Lower lobe of right lung (tissue), 2 donors: ENCODE results near the gene BSN. TPM values are rescaled to one million over a fixed set of nuclear protein-coding genes. Genes with fewer than 3 reads are reported as not detected.

Experiments
- ATAC-seq, 2 donors: fragments of 200-7000 bp; cut with Tn5 transposase; one replicate each; pipeline ENCODE4 v1.9.1; 2020 to 2022; ENCODE audit warnings: mild to moderate bottlenecking in 2 of 2, moderate library complexity in 2 of 2
- DNase-seq: peaks from one replicate; pipeline ENCODE4 v3.0.0-alpha.2; 2020
- H3K27ac ChIP-seq: fragments of 200-600 bp; one replicate; pipeline ENCODE4 v1.8.0; 2022
- H3K27me3 ChIP-seq: fragments of 200-600 bp; one replicate; pipeline ENCODE4 v1.8.0; 2022; ENCODE audit warnings: low read depth
- H3K36me3 ChIP-seq: fragments of 200-600 bp; one replicate; pipeline ENCODE4 v1.8.0; 2022; ENCODE audit warnings: mild to moderate bottlenecking
- H3K4me1 ChIP-seq: fragments of 200-600 bp; one replicate; pipeline ENCODE4 v1.8.0; 2022
- H3K4me3 ChIP-seq: fragments of 200-600 bp; one replicate; pipeline ENCODE4 v1.8.0; 2022; ENCODE audit warnings: mild to moderate bottlenecking
- H3K9me3 ChIP-seq: fragments of 200-600 bp; one replicate; pipeline ENCODE4 v1.8.0; 2022
- CTCF ChIP-seq: fragments of 200-600 bp; IDR thresholded peaks from one replicate; pipeline ENCODE4 v1.8.0; 2022; ENCODE audit warnings: antibody characterized with exemption, mild to moderate bottlenecking
- intact Hi-C: fragments of 100-400 bp; cut with DNase I; formaldehyde crosslinking; loops from one replicate; pipeline ENCODE4 v1.11.0; 2022
- total RNA-seq: library from RNA; stranded (reverse); fragmentation: NEBNext Ultra II Directional; extraction: Animal tissue kit (Norgen Biotek cat#: 25700); gene quantifications from one replicate; pipeline ENCODE4 v1.2.1, GENCODE V29; 2021
- donor health status: DM: no; HTN: yes; CAD: no; lungs with severe emphysema.

The BSN gene
- total RNA-seq, 1 donor from 2014 or later = 0.35 TPM

- no peak overlapping the region for H3K4me3 ChIP-seq
- ATAC-seq (no peak), DNase-seq (no peak)
- H3K27ac ChIP-seq = no peak overlapping the region
- H3K36me3 ChIP-seq = no peaks in the 10 kb centered on the region
- H3K4me1 ChIP-seq = no peaks in the 10 kb centered on the region
- intact Hi-C loops = no loop called here
- no peaks in the 10 kb centered on the region for H3K27me3 ChIP-seq
- no peak for TF ChIP-seq CTCF
- no peaks in the 10 kb centered on the region for H3K9me3 ChIP-seq
These were observed 75.2 kb downstream of the BSN start for GRCh38 chr3:49629451-49629850.

- H3K4me3 ChIP-seq = no peak overlapping the region
- H3K27me3 ChIP-seq = no peaks in the 10 kb centered on the region
- no peaks in the 10 kb centered on the region for H3K36me3 ChIP-seq
- TF ChIP-seq CTCF = no peak
- H3K27ac ChIP-seq = no peak overlapping the region
- ATAC-seq (no peak), DNase-seq (no peak)
- no peaks in the 10 kb centered on the region for H3K9me3 ChIP-seq
- no peaks in the 10 kb centered on the region for H3K4me1 ChIP-seq
- intact Hi-C loops = no loop called here
These were observed 75.6 kb downstream of the BSN start for GRCh38 chr3:49629866-49630265.

- Histone ChIP-seq H3K27ac (no peak overlapping the region), H3K27me3 (no peaks in the 10 kb centered on the region), H3K9me3 (no peaks in the 10 kb centered on the region), H3K4me1 (no peaks in the 10 kb centered on the region), H3K36me3 (no peaks in the 10 kb centered on the region), H3K4me3 (no peak overlapping the region)
- ATAC-seq (no peak), DNase-seq (no peak)
- intact Hi-C loops = no loop called here
- no peak for TF ChIP-seq CTCF
These were observed 76.5 kb downstream of the BSN start for GRCh38 chr3:49630784-49631183.

- no peak for DNase-seq
- no peaks in the 10 kb centered on the region for H3K36me3 ChIP-seq
- no peaks in the 10 kb centered on the region for H3K4me1 ChIP-seq
- no peak for ATAC-seq
- no peak overlapping the region for H3K4me3 ChIP-seq
- H3K9me3 ChIP-seq = no peaks in the 10 kb centered on the region
- no peak overlapping the region for H3K27ac ChIP-seq
- intact Hi-C loops = no loop called here
- TF ChIP-seq CTCF = no peak
- no peaks in the 10 kb centered on the region for H3K27me3 ChIP-seq
These were observed 80.5 kb downstream of the BSN start for GRCh38 chr3:49634736-49635135.

GRCh38 chr3:49636883-49637609 lies 82.8 kb downstream of the BSN start:
- intact Hi-C loops = no loop called here

More at GRCh38 chr3:49636883-49637609, 82.8 kb downstream of the BSN start:
- H3K27me3 ChIP-seq = no peaks in the 10 kb centered on the region
- no peak overlapping the region for H3K4me3 ChIP-seq
- ATAC-seq = no peak
- no peak for TF ChIP-seq CTCF
- no peaks in the 10 kb centered on the region for H3K36me3 ChIP-seq
- H3K9me3 ChIP-seq = no peaks in the 10 kb centered on the region
- no peak overlapping the region for H3K27ac ChIP-seq
- H3K4me1 ChIP-seq = no peaks in the 10 kb centered on the region
- peak; percentile 14 for DNase-seq
